Transverse colon (tissue), 4 donors: Measurements from ENCODE around the gene TCF7L2.

Experiments
- CTCF ChIP-seq, 5 experiments: fragments of 200-600 bp in 3 of 5; fragments of 450-650 bp in 2 of 5; sonication (generic) in 3 of 5; IDR thresholded peaks; 1 replicate in 2 of 5; 2 replicates in 3 of 5; pipeline ENCODE4 v1.5.1; 2016 to 2017; ENCODE audit warnings: antibody characterized with exemption in 5 of 5, inconsistent platforms in 3 of 5, mild to moderate bottlenecking in 2 of 5, moderate library complexity in 1 of 5
- POLR2A ChIP-seq: fragments of 450-650 bp; IDR thresholded peaks from one replicate; pipeline ENCODE4 v1.6.1; 2016; ENCODE audit warnings: antibody characterized with exemption, mild to moderate bottlenecking, moderate library complexity
- POLR2AphosphoS5 ChIP-seq, 3 donors: sonication (generic); formaldehyde crosslinking; IDR thresholded peaks; one replicate each; pipeline ENCODE4 v1.6.1; 2016; ENCODE audit warnings: antibody characterized with exemption in 3 of 3

DNA sequence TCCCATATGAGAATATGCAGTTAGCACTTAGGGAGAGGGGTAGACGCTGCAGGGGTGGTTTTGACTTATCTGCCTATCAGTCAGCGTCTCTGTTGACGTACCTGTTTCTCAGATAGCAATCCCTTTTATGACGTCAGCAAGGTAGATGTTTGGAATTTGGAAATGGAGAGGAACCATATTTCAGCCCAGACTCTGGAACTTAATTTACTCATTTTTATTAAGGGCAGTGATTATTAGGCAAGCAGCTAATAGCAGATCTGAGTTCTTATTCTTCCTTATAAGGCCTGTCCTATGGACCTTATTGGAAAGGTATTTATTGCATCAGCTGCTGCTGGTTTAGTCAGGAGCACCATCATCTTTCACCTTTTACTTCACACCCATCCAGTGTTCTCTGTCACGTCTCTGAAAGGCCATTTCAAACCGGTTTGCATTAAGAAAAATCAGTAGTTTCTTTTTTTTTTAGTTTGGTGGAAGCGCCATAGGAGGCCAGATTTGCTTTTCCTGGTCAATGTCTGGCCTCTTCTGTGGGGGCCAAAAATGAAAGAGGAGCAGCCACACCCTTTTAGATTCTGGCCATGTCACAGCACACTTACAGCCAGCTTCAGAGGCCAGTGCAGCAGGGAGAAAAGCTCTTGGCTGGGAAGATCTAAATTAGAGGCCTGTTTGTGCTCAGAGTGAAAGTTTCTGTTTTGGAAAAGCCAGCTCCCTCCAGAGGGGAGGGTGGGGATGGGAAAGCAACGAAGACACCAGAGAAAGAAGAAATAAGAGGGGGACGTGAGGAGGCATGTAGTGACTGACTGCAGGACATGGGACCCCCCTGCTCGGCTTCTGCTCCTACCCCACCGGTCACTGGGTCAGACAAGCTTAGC is 146.3 kb downstream of the TCF7L2 start:
- peak in 1 of 5 experiments; percentile 11 for TF ChIP-seq CTCF (IDR thresholded peaks at IDR 0.05)
- no peak for TF ChIP-seq POLR2A
- no peak for TF ChIP-seq POLR2AphosphoS5 (IDR thresholded peaks at IDR 0.05)
